GM19099 (cell line): ENCODE measurements around the gene TTC23.

Experiments
- POLR2A ChIP-seq: IDR thresholded peaks from 3 replicates; pipeline ENCODE4 v1.6.1; 2011; ENCODE audit warnings: low read depth; ENCODE audit not compliant: insufficient read length; ENCODE audit errors: extremely low read depth

Gene TTC23

DNA sequence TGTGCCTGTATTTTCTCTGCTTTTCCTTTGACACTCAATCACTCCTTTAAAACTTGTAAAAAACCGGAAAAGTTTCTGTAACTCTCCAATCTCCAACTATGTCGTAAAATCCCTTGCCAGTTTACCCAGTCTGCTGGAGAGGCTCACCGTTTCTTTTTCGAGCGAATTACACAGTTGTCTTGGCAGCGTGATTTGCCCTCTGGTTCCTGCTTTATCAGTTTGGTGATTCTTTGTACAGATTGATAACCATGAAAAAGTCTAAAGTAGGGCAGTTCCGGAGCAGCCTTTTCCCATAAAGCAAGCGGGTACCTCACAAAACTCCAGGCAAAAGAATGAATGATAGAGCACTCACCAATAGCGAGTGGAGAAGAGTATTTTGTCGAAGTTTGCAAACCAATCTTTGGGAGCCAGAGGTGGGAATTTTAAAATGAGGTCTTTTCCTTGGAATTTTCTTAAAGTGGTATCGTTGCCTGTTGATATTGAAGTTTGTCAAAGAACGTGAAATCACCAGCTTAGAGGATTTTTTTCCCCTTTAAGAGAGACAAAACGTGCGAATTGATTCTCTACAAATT is at the start of gene TTC23:
Gene TTC23, minus strand, starts transcription at position 312 of the 572 bp plus-strand sequence. CDS start 20,869 bp downstream, outside the sequence.
- TF ChIP-seq POLR2A: peak; percentile 20

- no peak for TF ChIP-seq POLR2A
These were observed 47.0 kb upstream of the TTC23 start for GRCh38 chr15:99296386-99296785.

- TF ChIP-seq POLR2A: no peak
These were observed 46.5 kb upstream of the TTC23 start for GRCh38 chr15:99295840-99296239.

DNA sequence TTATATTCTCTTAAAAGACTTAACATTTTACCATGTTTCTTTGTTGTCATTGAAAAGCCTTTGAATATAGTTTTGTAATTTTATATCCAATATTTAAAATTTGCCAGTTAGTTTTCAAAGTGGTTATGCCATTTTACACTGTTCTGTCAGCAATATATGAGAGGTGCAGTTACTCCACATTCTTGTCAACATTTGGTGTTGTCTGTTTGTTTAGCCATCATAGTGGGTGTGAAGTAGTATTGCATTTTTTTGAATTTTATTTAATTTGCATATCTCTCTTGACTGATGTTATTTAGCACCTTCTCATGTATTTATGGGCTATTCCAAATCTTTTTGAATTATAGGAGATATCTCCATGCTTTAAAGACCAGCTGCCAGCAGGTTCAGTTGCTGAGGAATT is 42.3 kb upstream of the TTC23 start:
- TF ChIP-seq POLR2A: no peak

- no peak for TF ChIP-seq POLR2A
These were observed 34.3 kb upstream of the TTC23 start for GRCh38 chr15:99283717-99284116.

GRCh38 chr15:99282586-99282985 is 33.2 kb upstream of the TTC23 start:
- no peak for TF ChIP-seq POLR2A

- TF ChIP-seq POLR2A: no peak
These were observed 32.7 kb upstream of the TTC23 start for GRCh38 chr15:99282121-99282520.

DNA sequence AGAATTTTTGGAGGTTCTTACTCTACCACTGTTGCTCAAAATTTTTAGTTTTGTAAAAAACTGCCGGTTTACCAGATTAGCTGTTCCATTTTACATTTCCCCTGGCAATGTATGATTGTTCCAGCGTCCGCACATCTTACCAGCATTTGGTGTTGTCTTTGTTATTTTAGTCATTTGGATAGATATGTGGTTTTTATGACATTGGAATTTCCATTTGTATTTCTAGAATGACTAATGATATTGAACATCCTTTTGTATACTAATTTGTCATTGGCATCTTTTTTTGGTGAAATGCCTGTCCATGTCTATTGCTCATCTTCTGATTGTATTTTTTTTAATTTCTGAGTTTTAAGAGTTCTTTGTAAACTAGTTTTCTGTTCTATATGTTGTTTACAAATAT is 30.4 kb upstream of the TTC23 start:
- no peak for TF ChIP-seq POLR2A

- no peak for TF ChIP-seq POLR2A
These were observed 29.9 kb upstream of the TTC23 start for GRCh38 chr15:99279290-99279689.

DNA sequence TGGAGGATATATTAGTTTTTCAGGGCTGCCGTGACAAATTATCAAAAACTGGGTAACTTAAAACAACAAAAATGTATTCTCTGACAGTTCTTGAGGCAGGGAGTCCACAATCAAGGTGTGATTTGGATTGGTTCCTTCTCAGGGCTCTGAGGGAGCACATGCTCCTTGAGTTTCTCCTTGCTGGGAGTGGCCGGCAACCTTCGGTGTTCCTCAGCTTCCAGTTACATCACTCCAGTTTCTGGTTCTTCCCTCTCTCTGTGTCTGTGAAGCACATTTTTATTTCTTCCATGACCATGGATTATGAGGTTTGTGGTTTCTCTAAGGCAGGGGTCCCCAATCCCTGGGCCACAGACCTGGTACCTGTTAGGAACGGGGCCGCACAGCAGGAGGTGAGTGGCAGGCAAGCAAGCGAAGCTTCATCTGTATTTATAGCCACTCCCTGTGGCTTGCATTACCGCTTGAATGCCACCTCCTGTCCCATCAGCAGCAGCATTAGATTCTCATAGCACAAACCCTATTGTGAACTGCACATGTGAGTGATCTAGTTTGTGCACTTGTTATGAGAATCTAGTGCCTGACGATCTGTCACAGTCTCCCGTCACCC is 26.2 kb upstream of the TTC23 start:
- TF ChIP-seq POLR2A: no peak

GRCh38 chr15:99275061-99275460 is 25.7 kb upstream of the TTC23 start:
- no peak for TF ChIP-seq POLR2A

DNA sequence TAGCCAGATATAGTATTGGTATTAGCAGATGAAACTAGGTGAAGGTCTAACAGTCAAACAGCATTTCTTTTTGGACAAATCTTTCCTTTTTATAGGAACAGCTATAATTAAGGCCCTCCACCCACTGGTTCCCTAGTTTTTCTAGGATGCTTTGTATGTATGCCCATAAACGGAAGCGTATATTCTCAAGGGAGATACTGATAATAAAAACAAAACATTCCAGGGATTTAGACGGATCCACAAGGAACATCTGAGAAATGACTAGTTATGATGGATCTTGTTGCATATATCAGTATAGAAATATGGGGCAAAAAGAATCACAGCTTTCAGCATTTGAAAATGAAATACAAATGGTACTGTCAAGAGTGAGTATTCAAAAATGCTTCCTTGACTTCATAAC is 24.4 kb upstream of the TTC23 start:
- no peak for TF ChIP-seq POLR2A

DNA sequence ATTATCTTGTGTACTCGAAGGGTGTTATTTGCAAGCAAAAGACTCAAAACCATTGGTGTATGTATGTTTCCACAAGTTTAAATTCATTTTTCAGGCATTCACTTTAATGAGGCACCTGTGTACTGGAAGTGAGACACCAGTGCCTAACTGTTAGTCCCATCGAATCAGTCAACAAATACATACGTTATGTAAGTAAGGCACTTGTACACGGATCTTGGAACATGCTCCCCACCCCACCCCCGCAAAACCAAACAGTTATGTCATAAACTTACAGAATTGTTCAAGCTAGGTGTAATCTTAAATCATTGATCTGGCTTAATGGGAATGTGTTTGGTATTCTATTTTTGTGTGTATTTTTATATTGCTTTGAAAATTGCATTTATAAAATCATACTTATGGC is 19.1 kb upstream of the TTC23 start:
- TF ChIP-seq POLR2A: no peak

DNA sequence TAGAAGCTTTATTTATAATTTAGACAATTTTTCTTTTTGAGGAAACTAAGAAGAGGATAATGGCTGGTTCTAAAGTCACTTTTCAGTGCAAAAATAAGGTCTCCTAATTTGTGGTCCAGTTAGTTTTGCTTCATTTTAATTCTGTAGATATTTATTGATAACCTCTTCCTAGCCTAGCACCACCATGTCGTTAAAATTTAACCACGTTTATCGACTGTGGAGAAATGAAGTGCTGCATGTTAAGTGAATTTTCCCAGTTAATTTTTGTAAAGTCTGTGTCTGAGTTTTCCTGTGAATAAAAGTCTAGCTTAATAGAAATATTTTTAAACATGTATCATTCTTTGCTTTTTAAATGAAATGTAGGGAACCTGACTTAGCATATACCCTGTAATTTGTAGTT is 18.6 kb upstream of the TTC23 start:
- no peak for TF ChIP-seq POLR2A

- TF ChIP-seq POLR2A: no peak
These were observed 16.2 kb upstream of the TTC23 start for GRCh38 chr15:99265541-99266070.

GRCh38 chr15:99264125-99264524 is 14.7 kb upstream of the TTC23 start:
- no peak for TF ChIP-seq POLR2A

DNA sequence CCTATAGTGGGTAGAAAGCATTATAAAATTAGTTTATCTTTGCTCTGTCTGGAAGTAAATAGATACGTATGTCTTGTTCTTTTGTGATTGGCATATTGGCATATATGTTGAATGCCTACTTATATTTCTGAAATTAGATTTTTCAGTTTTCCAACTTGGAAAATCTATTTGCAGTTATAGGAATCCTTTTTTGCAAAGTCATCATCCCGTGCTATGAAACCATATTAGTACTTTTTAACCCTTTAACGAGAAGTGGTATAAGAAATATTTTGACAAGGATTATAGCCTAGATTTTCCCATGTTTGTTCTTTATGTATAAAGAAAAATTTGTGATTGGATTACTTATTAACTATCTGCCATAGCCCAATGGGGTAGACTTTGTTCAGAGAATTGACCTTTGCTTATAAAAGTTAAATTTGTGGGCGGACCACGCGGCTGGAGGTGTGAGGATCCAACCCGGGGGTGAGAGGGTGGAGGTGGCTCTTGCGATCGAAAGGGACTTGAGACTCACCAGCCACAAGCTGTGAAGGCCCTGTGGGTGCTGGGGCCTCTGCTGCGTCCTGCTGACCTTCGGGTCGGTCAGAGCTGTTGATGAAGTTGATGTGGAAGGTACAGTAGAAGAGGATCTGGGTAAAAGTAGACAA is 7.8 kb upstream of the TTC23 start:
- no peak for TF ChIP-seq POLR2A
